Measurements from ENCODE around the gene SAMD4A. TPM values are rescaled to one million over a fixed set of nuclear protein-coding genes. Genes with fewer than 3 reads are reported as not detected.

Gene SAMD4A
- total RNA-seq, 4 donors from 2014 or later = 2.9 to 19.5 (median 3.9) TPM

- H3K9me3 ChIP-seq = no peaks in the 10 kb centered on the region
- no peak overlapping the region for H3K27ac ChIP-seq
- 92 to 93% methylated on average over 6 to 10 of the region's 12 CpGs for WGBS, 2 donors
- no peak overlapping the region for H3K4me3 ChIP-seq
- intact Hi-C loops (cut with DNase I) = no loop called here
- TF ChIP-seq, protein P1, sequence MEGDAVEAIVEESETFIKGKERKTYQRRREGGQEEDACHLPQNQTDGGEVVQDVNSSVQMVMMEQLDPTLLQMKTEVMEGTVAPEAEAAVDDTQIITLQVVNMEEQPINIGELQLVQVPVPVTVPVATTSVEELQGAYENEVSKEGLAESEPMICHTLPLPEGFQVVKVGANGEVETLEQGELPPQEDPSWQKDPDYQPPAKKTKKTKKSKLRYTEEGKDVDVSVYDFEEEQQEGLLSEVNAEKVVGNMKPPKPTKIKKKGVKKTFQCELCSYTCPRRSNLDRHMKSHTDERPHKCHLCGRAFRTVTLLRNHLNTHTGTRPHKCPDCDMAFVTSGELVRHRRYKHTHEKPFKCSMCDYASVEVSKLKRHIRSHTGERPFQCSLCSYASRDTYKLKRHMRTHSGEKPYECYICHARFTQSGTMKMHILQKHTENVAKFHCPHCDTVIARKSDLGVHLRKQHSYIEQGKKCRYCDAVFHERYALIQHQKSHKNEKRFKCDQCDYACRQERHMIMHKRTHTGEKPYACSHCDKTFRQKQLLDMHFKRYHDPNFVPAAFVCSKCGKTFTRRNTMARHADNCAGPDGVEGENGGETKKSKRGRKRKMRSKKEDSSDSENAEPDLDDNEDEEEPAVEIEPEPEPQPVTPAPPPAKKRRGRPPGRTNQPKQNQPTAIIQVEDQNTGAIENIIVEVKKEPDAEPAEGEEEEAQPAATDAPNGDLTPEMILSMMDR (IDR thresholded peaks at IDR 0.05) = no peak
- TF ChIP-seq POLR2A (IDR thresholded peaks at IDR 0.05) = no peak
- peaks cover 0 to 3% (median 0%) of the 10 kb centered on the region in 4 donors for H3K27me3 ChIP-seq
- DNase-seq = no peak
- no peaks in the 10 kb centered on the region for H3K36me3 ChIP-seq
- H3K4me1 ChIP-seq = peaks cover 0 to 11% (median 4%) of the 10 kb centered on the region in 3 donors
These were observed 135.1 kb downstream of the SAMD4A start for GRCh38 chr14:54702014-54702491.

GRCh38 chr14:54702492-54702891 is 135.6 kb downstream of the SAMD4A start:
- Histone ChIP-seq H3K27me3 (peaks cover 0 to 3% (median 0%) of the 10 kb centered on the region in 4 donors), H3K4me3 (no peak overlapping the region), H3K4me1 (peaks cover 0 to 11% (median 0%) of the 10 kb centered on the region in 3 donors), H3K9me3 (no peaks in the 10 kb centered on the region), H3K27ac (no peak overlapping the region), H3K36me3 (no peaks in the 10 kb centered on the region)
- DNase-seq = no peak
- intact Hi-C loops (cut with DNase I) = no loop called here
- 92 to 94% methylated on average over 3 to 5 of the region's 5 CpGs for WGBS, 2 donors
- TF ChIP-seq POLR2A (IDR thresholded peaks at IDR 0.05) = no peak
- TF ChIP-seq, protein P1 (IDR thresholded peaks at IDR 0.05) = no peak

GRCh38 chr14:54703082-54703481 is 136.2 kb downstream of the SAMD4A start:
- H3K36me3 ChIP-seq = no peaks in the 10 kb centered on the region
- DNase-seq = no peak
- peaks cover 0 to 3% (median 0%) of the 10 kb centered on the region in 4 donors for H3K27me3 ChIP-seq
- intact Hi-C loops (cut with DNase I) = no loop called here
- TF ChIP-seq POLR2A (IDR thresholded peaks at IDR 0.05) = no peak
- TF ChIP-seq, protein P1 (IDR thresholded peaks at IDR 0.05) = no peak
- WGBS, 2 donors = 86 to 90% methylated on average over 1 to 4 of the region's 5 CpGs
- H3K27ac ChIP-seq = no peak overlapping the region
- H3K4me1 ChIP-seq = peaks cover 0 to 10% (median 0%) of the 10 kb centered on the region in 3 donors
- no peak overlapping the region for H3K4me3 ChIP-seq
- H3K9me3 ChIP-seq = no peaks in the 10 kb centered on the region

- H3K36me3 ChIP-seq = no peaks in the 10 kb centered on the region
- H3K4me1 ChIP-seq = peaks cover 0 to 4% (median 0%) of the 10 kb centered on the region in 3 donors
- H3K27me3 ChIP-seq = peaks cover 0 to 3% (median 0%) of the 10 kb centered on the region in 4 donors
- no peak overlapping the region for H3K4me3 ChIP-seq
- intact Hi-C loops (cut with DNase I) = no loop called here
- no peak overlapping the region for H3K27ac ChIP-seq
- DNase-seq = no peak
- TF ChIP-seq, protein P1 (IDR thresholded peaks at IDR 0.05) = no peak
- no peak for TF ChIP-seq POLR2A (IDR thresholded peaks at IDR 0.05)
- H3K9me3 ChIP-seq = no peaks in the 10 kb centered on the region
- WGBS, 2 donors = 74 to 95% methylated on average over 2 of the region's 2 CpGs
These were observed 136.8 kb downstream of the SAMD4A start for GRCh38 chr14:54703724-54704123.

GRCh38 chr14:54704768-54705167 is 137.8 kb downstream of the SAMD4A start:
- no peak for TF ChIP-seq POLR2A (IDR thresholded peaks at IDR 0.05)
- TF ChIP-seq, protein P1 (IDR thresholded peaks at IDR 0.05) = no peak
- intact Hi-C loops (cut with DNase I) = no loop called here

More at GRCh38 chr14:54704768-54705167, 137.8 kb downstream of the SAMD4A start:
- H3K4me3 ChIP-seq = no peak overlapping the region
- DNase-seq = no peak
- peaks cover 0 to 3% (median 0%) of the 10 kb centered on the region in 4 donors for H3K27me3 ChIP-seq
- H3K27ac ChIP-seq = no peak overlapping the region
- WGBS, 2 donors = 81 to 94% methylated on average over 2 of the region's 2 CpGs
- no peaks in the 10 kb centered on the region for H3K9me3 ChIP-seq
- no peaks in the 10 kb centered on the region for H3K4me1 ChIP-seq
- no peaks in the 10 kb centered on the region for H3K36me3 ChIP-seq

Measured in esophagus squamous epithelium (tissue), 5 donors.